Osteocyte (in vitro differentiated cells): ENCODE results near the gene COBLL1. TPM values are rescaled to one million over a fixed set of nuclear protein-coding genes. Genes with fewer than 3 reads are reported as not detected.

Source experiments
- DNase-seq: peaks from one replicate; pipeline ENCODE4 v3.0.0; 2021; ENCODE audit warnings: mixed read lengths; ENCODE audit not compliant: unreplicated experiment; ENCODE audit errors: extremely low spot score
- H3K27ac Mint-ChIP-seq: one replicate; pipeline ENCODE4 v1.8.0; 2021; ENCODE audit warnings: mild to moderate bottlenecking, mixed read lengths; ENCODE audit not compliant: unreplicated experiment
- H3K27me3 Mint-ChIP-seq: one replicate; pipeline ENCODE4 v1.8.0; 2021; ENCODE audit warnings: mixed read lengths; ENCODE audit not compliant: unreplicated experiment
- H3K36me3 Mint-ChIP-seq: one replicate; pipeline ENCODE4 v1.8.0; 2021; ENCODE audit warnings: mixed read lengths; ENCODE audit not compliant: unreplicated experiment
- H3K4me1 Mint-ChIP-seq: one replicate; pipeline ENCODE4 v1.8.0; 2021; ENCODE audit warnings: mixed read lengths; ENCODE audit not compliant: unreplicated experiment
- H3K4me3 Mint-ChIP-seq: one replicate; pipeline ENCODE4 v1.8.0; 2021; ENCODE audit warnings: mild to moderate bottlenecking, moderate library complexity, mixed read lengths; ENCODE audit not compliant: unreplicated experiment
- H3K9me3 Mint-ChIP-seq: one replicate; pipeline ENCODE4 v1.8.0; 2021; ENCODE audit warnings: mixed read lengths; ENCODE audit not compliant: unreplicated experiment
- CTCF ChIP-seq: fragments of 200-600 bp; sonication (generic); IDR thresholded peaks from 2 replicates; pipeline ENCODE4 v1.5.0; 2021; ENCODE audit warnings: antibody characterized with exemption, mild to moderate bottlenecking, moderate library complexity
- total RNA-seq: library from RNA; stranded (reverse); gene quantifications from 2 replicates; pipeline ENCODE4 v1.2.1, GENCODE V29; 2021

The COBLL1 gene
- total RNA-seq, 1 donor from 2014 or later = 8.9 TPM

- peaks cover 24% of the 10 kb centered on the region for H3K4me1 Mint-ChIP-seq
- no peaks in the 10 kb centered on the region for H3K36me3 Mint-ChIP-seq
- no peaks in the 10 kb centered on the region for H3K9me3 Mint-ChIP-seq
- no peak for DNase-seq
- peak overlapping the region; percentile 48 for H3K27ac Mint-ChIP-seq
- H3K4me3 Mint-ChIP-seq = no peak overlapping the region
- TF ChIP-seq CTCF = no peak
- no peaks in the 10 kb centered on the region for H3K27me3 Mint-ChIP-seq
These were observed 37.7 kb downstream of the COBLL1 start for GRCh38 chr2:164803776-164804466.

- Mint-ChIP-seq H3K27me3 (no peaks in the 10 kb centered on the region), H3K4me1 (peaks cover 29% of the 10 kb centered on the region), H3K4me3 (no peak overlapping the region), H3K36me3 (no peaks in the 10 kb centered on the region), H3K9me3 (no peaks in the 10 kb centered on the region), H3K27ac (peak overlapping the region; percentile 32)
- TF ChIP-seq CTCF = no peak
- DNase-seq = no peak
These were observed 39.4 kb downstream of the COBLL1 start for GRCh38 chr2:164802095-164802707.

- Mint-ChIP-seq H3K36me3 (no peaks in the 10 kb centered on the region), H3K9me3 (no peaks in the 10 kb centered on the region), H3K4me3 (no peak overlapping the region), H3K27ac (no peak overlapping the region), H3K27me3 (no peaks in the 10 kb centered on the region), H3K4me1 (peaks cover 29% of the 10 kb centered on the region)
- no peak for DNase-seq
- no peak for TF ChIP-seq CTCF
These were observed 41.1 kb downstream of the COBLL1 start for GRCh38 chr2:164800572-164800971.

GRCh38 chr2:164797627-164798026, 44.0 kb downstream of the COBLL1 start:
- peak overlapping the region; percentile 5 for H3K27ac Mint-ChIP-seq
- TF ChIP-seq CTCF = no peak
- peaks cover 42% of the 10 kb centered on the region for H3K4me1 Mint-ChIP-seq
- no peak for DNase-seq
- H3K27me3 Mint-ChIP-seq = no peaks in the 10 kb centered on the region
- no peaks in the 10 kb centered on the region for H3K36me3 Mint-ChIP-seq
- H3K9me3 Mint-ChIP-seq = no peaks in the 10 kb centered on the region
- H3K4me3 Mint-ChIP-seq = no peak overlapping the region

GRCh38 chr2:164796999-164797398, 44.6 kb downstream of the COBLL1 start:
- Mint-ChIP-seq H3K27ac (no peak overlapping the region), H3K27me3 (no peaks in the 10 kb centered on the region), H3K36me3 (no peaks in the 10 kb centered on the region), H3K4me3 (no peak overlapping the region), H3K9me3 (no peaks in the 10 kb centered on the region), H3K4me1 (peaks cover 42% of the 10 kb centered on the region)
- TF ChIP-seq CTCF = no peak
- DNase-seq = no peak
